ENCODE results near the gene LTBP3. TPM values are rescaled to one million over a fixed set of nuclear protein-coding genes. Genes with fewer than 3 reads are reported as not detected.

The LTBP3 gene
- total and polyA plus RNA-seq, 2 donors (not counting 3 experiments of a cell fraction or from before 2014, with no cell fraction given), result 120 to 209 TPM

DNA sequence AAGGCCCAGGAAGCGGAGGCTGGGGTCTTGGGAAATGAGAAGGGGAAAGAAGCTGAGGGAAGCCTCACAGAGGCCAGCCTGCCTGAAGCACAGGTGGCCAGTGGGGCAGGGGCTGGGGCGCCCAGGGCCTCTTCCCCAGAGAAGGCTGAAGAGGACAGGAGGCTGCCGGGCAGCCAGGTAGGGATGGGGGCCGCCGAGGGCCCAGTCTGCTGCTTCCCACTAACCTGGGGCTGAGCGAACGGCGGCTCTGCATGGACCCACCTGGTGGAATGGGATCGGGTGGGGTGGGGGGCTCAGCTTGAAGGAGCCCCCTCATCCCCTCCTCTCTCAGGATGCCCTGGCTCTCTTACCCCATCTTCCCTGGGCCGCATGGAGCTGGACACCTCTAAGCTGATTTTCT is 25.4 kb upstream of the LTBP3 start:
- Histone ChIP-seq H2AFZ (ENCODE audit: low read depth, low read length) (no peak overlapping the region), H3K79me2 (ENCODE audit: control insufficient read depth, insufficient read depth, low read length) (no peaks in the 10 kb centered on the region), H4K20me1 (replicated peaks; ENCODE audit: control insufficient read depth, extremely low read depth, insufficient read depth, low read length) (no peaks in the 10 kb centered on the region), H3K4me2 (ENCODE audit: insufficient read depth, low read length) (no peak overlapping the region), H3K4me1 (ENCODE audit: control insufficient read depth, extremely low read depth, insufficient read depth, low read length) (no peaks in the 10 kb centered on the region), H3K9me3 (replicated peaks; ENCODE audit: control insufficient read depth, insufficient read depth, low read length) (no peaks in the 10 kb centered on the region), H3K9me1 (replicated peaks; ENCODE audit: control insufficient read depth, extremely low read depth, insufficient read depth, low read length) (no peaks in the 10 kb centered on the region), H3K27ac (ENCODE audit: insufficient read depth, low read depth, low read length) (no peak overlapping the region), H3K27me3 (ENCODE audit: control insufficient read depth in 2 of 2, insufficient read depth in 2 of 2, low read length in 2 of 2) (no peaks in the 10 kb centered on the region), H3K36me3 (ENCODE audit: control insufficient read depth in 2 of 2, extremely low read depth in 1 of 2, insufficient read depth in 2 of 2, low read length in 2 of 2) (no peaks in the 10 kb centered on the region), H3K9ac (replicated peaks; ENCODE audit: extremely low read depth, insufficient read depth, low read length) (no peak overlapping the region), H3K4me3 (replicated peaks in 1 of 3; ENCODE audit: insufficient read depth in 1 of 3, low read depth in 1 of 3, low read length in 3 of 3) (no peak overlapping the region)
- intact Hi-C loops (cut with micrococcal nuclease), result no loop called here
- no peak for DNase-seq (ENCODE audit: low read depth, low spot score)
- no peak for FAIRE-seq
- TF ChIP-seq GATA2 (IDR thresholded peaks at IDR 0.05; ENCODE audit: insufficient read depth, insufficient read length, low read depth, low read length), result no peak
- TF ChIP-seq, protein P1, sequence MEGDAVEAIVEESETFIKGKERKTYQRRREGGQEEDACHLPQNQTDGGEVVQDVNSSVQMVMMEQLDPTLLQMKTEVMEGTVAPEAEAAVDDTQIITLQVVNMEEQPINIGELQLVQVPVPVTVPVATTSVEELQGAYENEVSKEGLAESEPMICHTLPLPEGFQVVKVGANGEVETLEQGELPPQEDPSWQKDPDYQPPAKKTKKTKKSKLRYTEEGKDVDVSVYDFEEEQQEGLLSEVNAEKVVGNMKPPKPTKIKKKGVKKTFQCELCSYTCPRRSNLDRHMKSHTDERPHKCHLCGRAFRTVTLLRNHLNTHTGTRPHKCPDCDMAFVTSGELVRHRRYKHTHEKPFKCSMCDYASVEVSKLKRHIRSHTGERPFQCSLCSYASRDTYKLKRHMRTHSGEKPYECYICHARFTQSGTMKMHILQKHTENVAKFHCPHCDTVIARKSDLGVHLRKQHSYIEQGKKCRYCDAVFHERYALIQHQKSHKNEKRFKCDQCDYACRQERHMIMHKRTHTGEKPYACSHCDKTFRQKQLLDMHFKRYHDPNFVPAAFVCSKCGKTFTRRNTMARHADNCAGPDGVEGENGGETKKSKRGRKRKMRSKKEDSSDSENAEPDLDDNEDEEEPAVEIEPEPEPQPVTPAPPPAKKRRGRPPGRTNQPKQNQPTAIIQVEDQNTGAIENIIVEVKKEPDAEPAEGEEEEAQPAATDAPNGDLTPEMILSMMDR (IDR thresholded peaks at IDR 0.05; ENCODE audit: extremely low read depth in 1 of 2, insufficient read depth in 1 of 2, low read depth in 1 of 2, low read length in 2 of 2), result no peak
- no peak for TF ChIP-seq MAX (IDR thresholded peaks at IDR 0.05; ENCODE audit: insufficient read depth, insufficient read length)
- no TSS peak for BruUV-seq (replicated peaks)
- dilution Hi-C loops (cut with MboI; ENCODE audit: extremely low pct_ligation_motif_present, low sequenced_read_pairs), result no loop called here
- CTCF ChIA-PET, result interaction anchor here (0.9 to 2.8 kb wide), 3 partner anchors 8 to 31 kb away, joined by 3 to 18 read pairs (median 3); no protein-coding TSS in a partner anchor
- POLR2A ChIA-PET, result no interaction called here

DNA sequence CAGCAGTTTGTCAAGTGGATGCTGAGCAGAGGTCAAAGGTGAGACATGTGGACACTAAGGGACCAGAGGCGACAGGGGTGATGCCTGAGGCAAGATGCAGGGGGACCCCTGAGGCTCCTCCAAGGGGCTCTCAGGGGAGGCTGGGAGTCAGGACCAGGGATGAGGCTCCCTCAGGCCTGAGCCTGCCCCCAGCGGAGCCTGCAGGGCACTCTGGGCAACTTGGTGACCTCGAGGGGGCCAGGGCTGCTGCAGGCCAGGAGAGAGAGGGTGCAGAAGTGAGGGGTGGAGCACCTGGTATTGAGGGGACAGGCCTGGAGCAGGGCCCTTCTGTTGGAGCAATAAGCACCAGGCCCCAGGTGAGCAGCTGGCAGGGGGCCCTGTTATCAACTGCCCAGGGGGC is 23.8 kb upstream of the LTBP3 start:
- H3K9me3 ChIP-seq (replicated peaks; ENCODE audit: control insufficient read depth, insufficient read depth, low read length), result no peaks in the 10 kb centered on the region
- intact Hi-C loops (cut with micrococcal nuclease) (no loop called here), dilution Hi-C loops (cut with MboI; ENCODE audit: extremely low pct_ligation_motif_present, low sequenced_read_pairs) (no loop called here)
- no peak overlapping the region for H3K27ac ChIP-seq (ENCODE audit: insufficient read depth, low read depth, low read length)
- H2AFZ ChIP-seq (ENCODE audit: low read depth, low read length), result no peak overlapping the region
- H3K27me3 ChIP-seq (ENCODE audit: control insufficient read depth in 2 of 2, insufficient read depth in 2 of 2, low read length in 2 of 2), result no peaks in the 10 kb centered on the region
- H3K9ac ChIP-seq (replicated peaks; ENCODE audit: extremely low read depth, insufficient read depth, low read length), result no peak overlapping the region
- no peaks in the 10 kb centered on the region for H3K79me2 ChIP-seq (ENCODE audit: control insufficient read depth, insufficient read depth, low read length)
- DNase-seq (ENCODE audit: low read depth, low spot score) (no peak), FAIRE-seq (no peak)
- H3K4me2 ChIP-seq (ENCODE audit: insufficient read depth, low read length), result no peak overlapping the region
- no peaks in the 10 kb centered on the region for H4K20me1 ChIP-seq (replicated peaks; ENCODE audit: control insufficient read depth, extremely low read depth, insufficient read depth, low read length)
- POLR2A ChIA-PET, result no interaction called here
- BruUV-seq (replicated peaks), result no TSS peak
- peaks cover 7% of the 10 kb centered on the region for H3K4me1 ChIP-seq (ENCODE audit: control insufficient read depth, extremely low read depth, insufficient read depth, low read length)
- H3K4me3 ChIP-seq (replicated peaks in 1 of 3; ENCODE audit: insufficient read depth in 1 of 3, low read depth in 1 of 3, low read length in 3 of 3), result no peak overlapping the region
- TF ChIP-seq FOS (IDR thresholded peaks at IDR 0.05; ENCODE audit: borderline replicate concordance, insufficient read depth, low read length), result no peak
- no peak for TF ChIP-seq POLR2AphosphoS5 (IDR thresholded peaks at IDR 0.05; ENCODE audit: insufficient read depth, low read depth, low read length)
- TF ChIP-seq GATA2 (IDR thresholded peaks at IDR 0.05; ENCODE audit: insufficient read depth, insufficient read length, low read depth, low read length), result no peak
- no peak for TF ChIP-seq POLR2A (IDR thresholded peaks at IDR 0.05; ENCODE audit: low read depth, low read length)
- CTCF ChIA-PET, result no interaction called here
- H3K36me3 ChIP-seq (ENCODE audit: control insufficient read depth in 2 of 2, extremely low read depth in 1 of 2, insufficient read depth in 2 of 2, low read length in 2 of 2), result no peaks in the 10 kb centered on the region
- no peaks in the 10 kb centered on the region for H3K9me1 ChIP-seq (replicated peaks; ENCODE audit: control insufficient read depth, extremely low read depth, insufficient read depth, low read length)

Data from endothelial cell of umbilical vein (primary cell).